Dendritic cell treated with granulocyte-macrophage colony-stimulating factor and Interleukin-4, amounts not matched to agents 40 ng/mL and 50 ng/mL, for 4 days (primary cell): ENCODE measurements around the gene FRMPD1.
"Not testable (repeated sequence)": the region's sequence is repeated elsewhere in the genome, so short reads cannot be mapped to it uniquely, and the experiment has no call there.

Experiments
- H3K27ac Mint-ChIP-seq: one replicate; pipeline ENCODE4 v1.8.0; 2022; ENCODE audit warnings: mild to moderate bottlenecking, mixed read lengths
- H3K27me3 Mint-ChIP-seq: one replicate; pipeline ENCODE4 v1.8.0; 2022; ENCODE audit warnings: mild to moderate bottlenecking, mixed read lengths
- H3K36me3 Mint-ChIP-seq: one replicate; pipeline ENCODE4 v1.8.0; 2022; ENCODE audit warnings: low read depth, mixed read lengths
- H3K4me1 Mint-ChIP-seq: one replicate; pipeline ENCODE4 v1.8.0; 2022; ENCODE audit warnings: low read depth, mixed read lengths
- H3K4me3 Mint-ChIP-seq: one replicate; pipeline ENCODE4 v1.8.0; 2022; ENCODE audit warnings: mild to moderate bottlenecking, moderate library complexity, mixed read lengths
- H3K9me3 Mint-ChIP-seq: one replicate; pipeline ENCODE4 v1.8.0; 2022; ENCODE audit warnings: mixed read lengths
- intact Hi-C: fragments of 100-400 bp; cut with micrococcal nuclease; formaldehyde crosslinking; loops from one replicate; pipeline ENCODE4 v1.15.0; 2022

FRMPD1 gene

GRCh38 chr9:37650873-37651768 lies at the start of gene FRMPD1:
Gene FRMPD1 (plus strand): TSS chr9:37650954. CDS start chr9:37692642, 41,688 bp downstream.
- H3K4me1 Mint-ChIP-seq = peaks cover 17% of the 10 kb centered on the region
- no peaks in the 10 kb centered on the region for H3K9me3 Mint-ChIP-seq
- no peak within 1 kb of the TSS for H3K27ac Mint-ChIP-seq
- peaks cover 75% of the 10 kb centered on the region for H3K27me3 Mint-ChIP-seq
- no peaks in the 10 kb centered on the region for H3K36me3 Mint-ChIP-seq
- peak within 1 kb of the TSS; percentile 61 for H3K4me3 Mint-ChIP-seq
- intact Hi-C loops = no loop called here

GRCh38 chr9:37602061-37602460 lies 48.7 kb upstream of the FRMPD1 start:
- H3K27me3 Mint-ChIP-seq = peaks cover 22% of the 10 kb centered on the region
- H3K27ac Mint-ChIP-seq, intact Hi-C loops, H3K9me3 Mint-ChIP-seq, H3K4me1 Mint-ChIP-seq, H3K4me3 Mint-ChIP-seq, H3K36me3 Mint-ChIP-seq: not testable (repeated sequence)

- intact Hi-C loops = no loop called here
- no peak overlapping the region for H3K27ac Mint-ChIP-seq
- peaks cover 20% of the 10 kb centered on the region for H3K27me3 Mint-ChIP-seq
- H3K36me3 Mint-ChIP-seq = no peaks in the 10 kb centered on the region
- no peaks in the 10 kb centered on the region for H3K4me1 Mint-ChIP-seq
- no peak overlapping the region for H3K4me3 Mint-ChIP-seq
- H3K9me3 Mint-ChIP-seq = no peaks in the 10 kb centered on the region
These were observed 47.9 kb upstream of the FRMPD1 start for GRCh38 chr9:37602817-37603216.

- peaks cover 5% of the 10 kb centered on the region for H3K4me1 Mint-ChIP-seq
- no peaks in the 10 kb centered on the region for H3K36me3 Mint-ChIP-seq
- intact Hi-C loops = no loop called here
- H3K9me3 Mint-ChIP-seq = no peaks in the 10 kb centered on the region
- H3K27ac Mint-ChIP-seq = no peak overlapping the region
- H3K4me3 Mint-ChIP-seq = no peak overlapping the region
- H3K27me3 Mint-ChIP-seq = peaks cover 23% of the 10 kb centered on the region
These were observed 46.5 kb upstream of the FRMPD1 start for GRCh38 chr9:37604296-37604695.

- Mint-ChIP-seq H3K27ac (no peak overlapping the region), H3K4me1 (peaks cover 5% of the 10 kb centered on the region), H3K36me3 (no peaks in the 10 kb centered on the region), H3K4me3 (no peak overlapping the region), H3K9me3 (no peaks in the 10 kb centered on the region), H3K27me3 (peaks cover 16% of the 10 kb centered on the region)
- intact Hi-C loops = no loop called here
These were observed 42.5 kb upstream of the FRMPD1 start for GRCh38 chr9:37608250-37608649.

GRCh38 chr9:37609735-37610397 lies 40.9 kb upstream of the FRMPD1 start:
- no peak overlapping the region for H3K4me3 Mint-ChIP-seq
- no peaks in the 10 kb centered on the region for H3K36me3 Mint-ChIP-seq
- peaks cover 13% of the 10 kb centered on the region for H3K27me3 Mint-ChIP-seq
- H3K9me3 Mint-ChIP-seq = no peaks in the 10 kb centered on the region
- no peak overlapping the region for H3K27ac Mint-ChIP-seq
- peaks cover 5% of the 10 kb centered on the region for H3K4me1 Mint-ChIP-seq
- intact Hi-C loops = no loop called here

- H3K4me3 Mint-ChIP-seq = no peak overlapping the region
- peaks cover 10% of the 10 kb centered on the region for H3K27me3 Mint-ChIP-seq
- intact Hi-C loops = no loop called here
- H3K9me3 Mint-ChIP-seq = no peaks in the 10 kb centered on the region
- no peaks in the 10 kb centered on the region for H3K36me3 Mint-ChIP-seq
- peaks cover 5% of the 10 kb centered on the region for H3K4me1 Mint-ChIP-seq
- no peak overlapping the region for H3K27ac Mint-ChIP-seq
These were observed 39.7 kb upstream of the FRMPD1 start for GRCh38 chr9:37611014-37611413.

- intact Hi-C loops = no loop called here
- Mint-ChIP-seq H3K4me1 (peaks cover 5% of the 10 kb centered on the region), H3K36me3 (no peaks in the 10 kb centered on the region), H3K27ac (no peak overlapping the region), H3K4me3 (no peak overlapping the region), H3K9me3 (no peaks in the 10 kb centered on the region), H3K27me3 (peaks cover 9% of the 10 kb centered on the region)
These were observed 38.8 kb upstream of the FRMPD1 start for GRCh38 chr9:37611961-37612360.

- Mint-ChIP-seq H3K27me3 (peaks cover 2% of the 10 kb centered on the region), H3K4me3 (no peak overlapping the region), H3K4me1 (no peaks in the 10 kb centered on the region), H3K27ac (no peak overlapping the region), H3K9me3 (no peaks in the 10 kb centered on the region), H3K36me3 (no peaks in the 10 kb centered on the region)
- intact Hi-C loops = no loop called here
These were observed 33.6 kb upstream of the FRMPD1 start for GRCh38 chr9:37617161-37617560.

GRCh38 chr9:37617832-37618231 lies 32.9 kb upstream of the FRMPD1 start:
- intact Hi-C loops = no loop called here
- H3K27me3 Mint-ChIP-seq = peaks cover 2% of the 10 kb centered on the region
- no peaks in the 10 kb centered on the region for H3K9me3 Mint-ChIP-seq
- H3K36me3 Mint-ChIP-seq = no peaks in the 10 kb centered on the region
- H3K4me3 Mint-ChIP-seq = no peak overlapping the region
- H3K4me1 Mint-ChIP-seq = no peaks in the 10 kb centered on the region
- no peak overlapping the region for H3K27ac Mint-ChIP-seq

GRCh38 chr9:37618817-37619216 lies 31.9 kb upstream of the FRMPD1 start:
- intact Hi-C loops = no loop called here
- H3K4me3 Mint-ChIP-seq = no peak overlapping the region
- H3K27me3 Mint-ChIP-seq = peaks cover 2% of the 10 kb centered on the region
- no peak overlapping the region for H3K27ac Mint-ChIP-seq
- no peaks in the 10 kb centered on the region for H3K9me3 Mint-ChIP-seq
- H3K36me3 Mint-ChIP-seq = no peaks in the 10 kb centered on the region
- no peaks in the 10 kb centered on the region for H3K4me1 Mint-ChIP-seq

GRCh38 chr9:37619806-37620205 lies 30.9 kb upstream of the FRMPD1 start:
- no peaks in the 10 kb centered on the region for H3K36me3 Mint-ChIP-seq
- intact Hi-C loops = no loop called here
- no peak overlapping the region for H3K27ac Mint-ChIP-seq
- no peaks in the 10 kb centered on the region for H3K4me1 Mint-ChIP-seq
- H3K4me3 Mint-ChIP-seq = no peak overlapping the region
- H3K9me3 Mint-ChIP-seq = no peaks in the 10 kb centered on the region
- H3K27me3 Mint-ChIP-seq = peaks cover 4% of the 10 kb centered on the region

GRCh38 chr9:37620396-37620795 lies 30.4 kb upstream of the FRMPD1 start:
- H3K4me3 Mint-ChIP-seq = no peak overlapping the region
- peaks cover 2% of the 10 kb centered on the region for H3K27me3 Mint-ChIP-seq
- H3K36me3 Mint-ChIP-seq = no peaks in the 10 kb centered on the region
- no peaks in the 10 kb centered on the region for H3K9me3 Mint-ChIP-seq
- H3K4me1 Mint-ChIP-seq = no peaks in the 10 kb centered on the region
- no peak overlapping the region for H3K27ac Mint-ChIP-seq
- intact Hi-C loops = no loop called here

- no peak overlapping the region for H3K27ac Mint-ChIP-seq
- H3K4me1 Mint-ChIP-seq = no peaks in the 10 kb centered on the region
- H3K4me3 Mint-ChIP-seq = no peak overlapping the region
- intact Hi-C loops = no loop called here
- H3K36me3 Mint-ChIP-seq = no peaks in the 10 kb centered on the region
- H3K27me3 Mint-ChIP-seq = peaks cover 2% of the 10 kb centered on the region
- H3K9me3 Mint-ChIP-seq = no peaks in the 10 kb centered on the region
These were observed 29.3 kb upstream of the FRMPD1 start for GRCh38 chr9:37621273-37622121.
